H1 (cell line): ENCODE data around the gene NCOA5. TPM values are rescaled to one million over a fixed set of nuclear protein-coding genes. Genes with fewer than 3 reads are reported as not detected.

Experiments
- POU5F1 ChIP-seq: IDR thresholded peaks from 2 replicates; pipeline ENCODE4 v1.6.1; 2011; ENCODE audit warnings: low read depth, mild to moderate bottlenecking, low read length, moderate library complexity
- SIN3A ChIP-seq, 2 experiments: IDR thresholded peaks in 1 of 2; conservative IDR thresholded peaks in 1 of 2; 2 replicates each; pipeline ENCODE4 v1.6.1; 2011 to 2012; ENCODE audit warnings: low read length in 2 of 2, improper control_type of control experiment in 1 of 2, low read depth in 1 of 2, mild to moderate bottlenecking in 1 of 2
- TAF1 ChIP-seq: IDR thresholded peaks from 2 replicates; pipeline ENCODE4 v1.6.1; 2011; ENCODE audit warnings: mild to moderate bottlenecking, low read depth, low read length
- ZNF274 ChIP-seq: IDR thresholded peaks from 2 replicates; pipeline ENCODE4 v1.7.0; 2012; ENCODE audit warnings: low read length, borderline replicate concordance; ENCODE audit errors: extremely low read depth
- polyA plus RNA-seq, 7 experiments: library from polyadenylated mRNA; depleted of rRNA in 3 of 7; stranded (reverse) in 5 of 7; unstranded in 2 of 7; fragments of >200 nt in 5 of 7; fragments of 200-250 nt in 2 of 7; gene quantifications; 1 replicate in 5 of 7; 2 replicates in 1 of 7; 4 replicates in 1 of 7; pipeline versions ENCODE4 v1.2.1 to v1.2.3, GENCODE V29; 2011 to 2013; ENCODE audit warnings: missing spikeins in 2 of 7, mixed read lengths in 2 of 7
- total RNA-seq: library from RNA; stranded (reverse); fragmentation: NEBNext Ultra II Directional; extraction: Animal tissue kit (Norgen Biotek cat#: 25700); gene quantifications from 2 replicates; pipeline ENCODE4 v1.2.1, GENCODE V29; 2021

The NCOA5 gene
- total and polyA plus RNA-seq, 2 of the 8 experiments (the other 6 are each of a cell fraction or from before 2014, with no cell fraction given), result 20.4 to 29.0 TPM

DNA sequence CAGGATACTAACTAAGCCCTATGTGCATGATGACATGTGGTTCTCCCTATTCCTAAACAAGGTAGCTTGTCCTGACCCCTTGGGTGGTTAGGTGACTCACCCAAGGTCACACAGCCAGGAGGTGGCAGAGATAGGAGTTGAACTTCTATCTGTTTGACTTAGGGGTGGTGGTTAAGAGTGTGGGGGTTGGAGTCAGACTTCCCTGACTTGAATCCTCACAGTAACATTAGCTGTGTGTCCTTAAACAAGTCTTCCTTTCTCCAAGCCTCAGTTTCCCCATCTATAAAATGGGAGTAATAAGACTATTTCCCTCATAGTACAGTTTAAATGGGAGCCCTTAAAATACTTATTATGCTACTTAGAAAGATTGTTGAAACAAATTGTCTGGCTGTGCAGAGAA is 38.9 kb downstream of the NCOA5 start (continued):
- TF ChIP-seq SIN3A (conservative IDR thresholded peaks at IDR 0.05 in 1 of 2, IDR thresholded peaks at IDR 0.05 in 1 of 2; ENCODE audit: low read depth in 1 of 2, low read length in 2 of 2) (no peak), POU5F1 (no peak), TAF1 (no peak), ZNF274 (no peak)
